ENCODE measurements around the gene MAP3K20. TPM values are rescaled to one million over a fixed set of nuclear protein-coding genes. Genes with fewer than 3 reads are reported as not detected.

The MAP3K20 gene
- total RNA-seq, 1 experiment from 2014 or later, result 44.5 TPM

- peaks cover 4% of the 10 kb centered on the region for H3K4me1 Mint-ChIP-seq (ENCODE audit: low read depth, unreplicated experiment)
- no peaks in the 10 kb centered on the region for H3K27me3 ChIP-seq (replicated peaks; ENCODE audit: control insufficient read depth, insufficient read depth, low read length)
- CTCF ChIA-PET, result no interaction called here
Measured at GRCh38 chr2:173311844-173312606, 236.4 kb downstream of the MAP3K20 start.

More at GRCh38 chr2:173311844-173312606, 236.4 kb downstream of the MAP3K20 start:
- no peaks in the 10 kb centered on the region for H3K27me3 Mint-ChIP-seq (ENCODE audit: insufficient read depth, unreplicated experiment)
- H3K9me3 Mint-ChIP-seq (ENCODE audit: unreplicated experiment), result peaks cover 19% of the 10 kb centered on the region
- intact Hi-C loops (cut with micrococcal nuclease; ENCODE audit: unreplicated experiment), result loop anchor here (5.0 kb wide), 1 partner anchor 130 kb away; no protein-coding TSS in a partner anchor
- no peak for DNase-seq
- Histone ChIP-seq H3K36me3 (ENCODE audit: control insufficient read depth, insufficient read depth, low read length) (no peaks in the 10 kb centered on the region), H3K9me3 (no peaks in the 10 kb centered on the region; the same call in 1 of the 2 replicates), H3K4me1 (no peaks in the 10 kb centered on the region), H3K4me3 (ENCODE audit: low read depth, low read length) (no peak overlapping the region)
- no peak overlapping the region for H3K4me3 Mint-ChIP-seq (ENCODE audit: unreplicated experiment)
- H3K27ac Mint-ChIP-seq (ENCODE audit: unreplicated experiment), result no peak overlapping the region
- no peaks in the 10 kb centered on the region for H3K36me3 Mint-ChIP-seq (ENCODE audit: insufficient read depth, unreplicated experiment)
- no TSS peak for BruUV-seq (replicated peaks)
- POLR2A ChIA-PET, result no interaction called here
- no peak for TF ChIP-seq CTCF (IDR thresholded peaks at IDR 0.05; ENCODE audit: insufficient read depth in 1 of 2, low read depth in 1 of 2, low read length in 1 of 2, severe bottlenecking in 1 of 2, unreplicated experiment in 1 of 2)
